Islet of Langerhans (tissue), 1 donor: ENCODE data around the gene TBC1D14.

Experiments
- FAIRE-seq: peaks from one replicate; lab custom pipeline; 2011; peaks lifted over from hg19 to GRCh38; lab: Jason Lieb, UNC

The TBC1D14 gene

DNA sequence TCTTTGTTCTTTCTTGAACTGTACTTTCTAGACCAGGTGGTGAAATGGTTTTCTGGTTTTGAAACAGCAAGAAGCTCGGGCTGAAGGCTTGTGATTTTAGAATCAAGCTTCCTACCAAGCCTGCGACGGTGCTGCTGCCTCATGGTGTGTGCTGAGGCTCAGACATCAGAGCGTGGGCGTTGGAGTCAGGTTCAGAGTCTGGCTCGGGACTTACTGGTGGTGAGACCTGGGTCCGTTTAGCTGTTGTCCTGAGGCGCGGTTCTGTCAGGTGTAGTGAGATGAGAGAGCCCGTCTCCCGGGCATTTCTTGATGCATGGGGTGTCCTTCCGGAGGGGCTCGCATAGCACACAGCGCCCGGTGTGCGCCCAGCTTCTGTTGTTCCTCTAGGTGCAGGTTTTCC, 113.9 kb downstream of the TBC1D14 start:
- FAIRE-seq = no peak

DNA sequence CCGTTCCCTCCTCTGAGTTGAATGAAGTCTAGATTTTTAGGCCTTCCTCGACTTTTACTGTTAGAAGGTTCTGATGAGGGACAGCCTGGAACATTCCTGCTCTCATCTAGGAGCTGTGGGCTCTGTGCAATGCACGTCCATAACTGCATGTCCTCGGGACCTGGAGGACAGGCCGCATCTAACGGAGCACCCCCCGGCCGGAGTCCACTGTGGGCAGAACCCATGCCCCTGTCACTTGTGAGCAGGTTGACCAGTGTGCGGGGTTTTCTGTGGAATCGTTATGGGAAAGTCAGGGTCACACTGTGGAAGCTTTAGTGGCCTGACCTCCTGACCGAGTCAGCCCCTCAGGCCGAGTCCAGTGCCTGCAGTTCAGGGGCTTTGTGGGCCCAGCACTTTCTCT, 114.3 kb downstream of the TBC1D14 start:
- no peak for FAIRE-seq

DNA sequence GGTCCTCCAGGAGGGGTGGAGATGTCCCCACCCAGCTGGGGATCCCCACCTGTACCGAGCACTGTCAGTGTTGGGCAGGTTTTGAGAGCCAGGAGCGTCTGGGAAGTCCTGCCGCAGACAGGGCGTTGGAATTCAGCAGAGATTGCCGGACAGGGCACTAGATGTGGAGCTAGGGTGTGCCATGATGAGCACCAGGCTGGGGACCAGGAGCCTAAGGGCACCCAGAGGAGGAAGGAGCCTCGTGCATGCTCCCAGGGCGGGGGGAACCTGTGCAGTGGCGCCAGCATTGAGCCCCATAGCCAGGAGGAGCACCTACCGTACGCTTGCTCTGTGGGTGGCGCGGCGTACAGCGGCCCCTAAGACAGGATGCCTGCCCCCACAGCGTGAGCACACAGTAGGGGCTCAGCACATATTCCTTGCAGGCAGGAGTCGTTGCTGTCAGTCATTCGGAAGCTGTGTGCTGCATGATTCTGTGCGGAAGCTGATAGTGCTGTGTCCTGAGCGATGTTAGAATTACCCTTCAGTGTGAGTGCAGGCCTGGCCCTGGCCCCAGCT, 114.8 kb downstream of the TBC1D14 start:
- no peak for FAIRE-seq

DNA sequence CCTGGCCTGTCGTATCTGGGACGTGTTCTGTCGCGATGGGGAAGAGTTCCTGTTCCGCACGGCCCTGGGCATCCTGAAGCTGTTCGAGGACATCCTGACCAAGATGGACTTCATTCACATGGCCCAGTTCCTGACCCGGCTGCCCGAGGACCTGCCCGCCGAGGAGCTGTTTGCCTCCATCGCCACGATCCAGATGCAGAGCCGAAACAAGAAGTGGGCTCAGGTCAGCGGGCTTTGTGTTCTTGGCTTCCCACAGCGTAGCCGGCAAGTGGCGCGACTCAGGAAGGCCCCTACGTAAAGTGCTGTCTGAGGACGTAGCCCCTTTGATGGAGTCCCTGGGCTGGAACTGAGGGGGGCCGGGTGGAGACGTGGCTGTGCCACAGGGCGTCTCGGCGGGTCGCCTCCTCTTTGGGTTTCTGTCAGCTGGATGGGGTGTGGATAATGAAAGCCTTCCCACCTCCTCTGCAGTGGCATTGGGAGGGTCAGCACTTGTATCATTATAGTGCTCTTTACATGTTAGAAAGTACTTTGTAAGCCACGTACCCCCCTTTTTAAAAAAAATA, 115.5 kb downstream of the TBC1D14 start:
- FAIRE-seq = no peak

DNA sequence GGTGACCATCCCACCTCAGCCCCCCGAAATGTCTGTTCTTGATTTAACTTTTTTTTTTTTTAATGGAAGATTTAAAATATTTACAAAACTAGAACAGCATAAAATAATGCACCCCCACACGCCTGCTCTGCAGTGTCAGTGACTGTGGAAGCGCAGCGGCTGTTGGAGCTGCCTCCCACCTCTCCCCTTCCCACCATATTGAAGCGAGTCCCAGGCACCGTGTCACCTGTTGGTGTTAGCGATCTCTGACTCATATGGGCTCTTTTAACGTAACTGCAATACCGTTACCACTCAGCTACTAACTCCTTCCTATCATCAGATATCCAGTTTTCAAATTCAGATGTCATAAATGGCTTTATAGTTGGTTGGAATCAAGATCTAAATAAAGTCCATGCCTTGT, 116.5 kb downstream of the TBC1D14 start:
- no peak for FAIRE-seq

DNA sequence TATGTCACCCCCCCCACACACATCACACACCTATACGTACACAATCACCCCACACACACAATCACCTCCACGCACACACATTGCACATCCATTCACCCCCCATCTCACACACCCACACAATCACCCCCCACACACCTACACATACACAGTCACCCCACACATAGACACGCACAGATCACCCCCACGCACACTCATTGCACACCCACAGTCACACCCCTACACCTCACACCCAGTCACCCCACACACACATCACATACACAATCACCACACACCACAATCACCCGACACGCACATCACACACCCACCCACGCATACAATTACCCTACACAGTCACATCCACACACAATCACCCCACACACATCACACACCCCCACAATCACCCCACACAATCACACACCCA, 117.7 kb downstream of the TBC1D14 start:
- FAIRE-seq = no peak

DNA sequence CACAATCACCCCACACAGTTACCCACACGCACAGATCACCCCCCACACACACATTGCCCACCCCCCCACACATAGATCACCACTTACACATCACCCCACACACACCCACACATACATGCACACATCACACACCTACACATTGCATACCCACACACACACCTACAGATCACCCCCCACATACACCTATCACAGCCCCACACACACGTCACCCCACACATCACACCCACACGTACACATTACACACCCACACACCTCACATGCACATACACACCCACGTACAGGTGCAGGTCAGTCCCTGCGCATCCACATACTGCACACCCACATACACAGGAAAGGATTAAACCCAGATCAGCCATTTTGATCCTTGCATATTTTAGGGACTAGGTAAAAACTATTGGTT, 118.3 kb downstream of the TBC1D14 start:
- no peak for FAIRE-seq

DNA sequence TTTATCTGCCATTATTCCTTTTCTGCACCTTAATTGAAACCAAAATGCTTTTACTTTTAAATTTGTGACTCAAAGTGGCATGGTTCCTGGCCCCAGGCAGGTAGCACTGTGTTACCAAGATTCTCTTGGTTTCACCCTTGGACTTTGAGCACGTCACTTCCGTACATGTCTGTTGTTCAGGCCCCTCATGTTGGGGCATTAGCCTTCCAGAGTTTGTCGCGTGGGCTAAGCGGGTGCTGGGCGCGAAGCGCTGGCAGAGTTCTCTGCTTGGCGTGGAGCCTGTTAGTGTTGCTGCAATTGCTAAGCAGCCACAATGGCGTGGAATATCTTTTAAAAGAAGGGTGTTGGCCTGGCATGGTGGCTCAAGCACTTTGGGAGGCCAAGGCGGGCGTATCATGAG, 119.6 kb downstream of the TBC1D14 start:
- no peak for FAIRE-seq

DNA sequence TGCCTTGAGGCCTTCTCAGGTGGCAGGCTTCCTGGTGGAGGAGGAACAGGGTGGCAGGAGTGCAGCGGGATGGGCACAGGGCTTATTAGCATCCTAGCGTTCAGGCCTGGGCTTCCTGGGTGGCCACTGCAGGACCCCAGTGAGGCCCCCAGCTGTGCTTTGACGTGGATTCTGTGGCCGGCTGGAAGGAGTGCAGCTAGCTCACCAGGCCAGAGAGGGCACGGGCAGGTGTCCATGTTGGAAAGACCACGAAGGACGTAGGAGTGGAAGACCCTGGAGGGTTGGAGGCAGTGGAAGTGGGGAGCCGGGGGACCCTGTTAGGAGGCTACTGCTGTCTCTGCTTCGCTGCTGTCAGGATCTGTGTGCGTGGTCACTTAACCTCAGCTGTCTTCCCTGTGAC, 120.3 kb downstream of the TBC1D14 start:
- FAIRE-seq = no peak

DNA sequence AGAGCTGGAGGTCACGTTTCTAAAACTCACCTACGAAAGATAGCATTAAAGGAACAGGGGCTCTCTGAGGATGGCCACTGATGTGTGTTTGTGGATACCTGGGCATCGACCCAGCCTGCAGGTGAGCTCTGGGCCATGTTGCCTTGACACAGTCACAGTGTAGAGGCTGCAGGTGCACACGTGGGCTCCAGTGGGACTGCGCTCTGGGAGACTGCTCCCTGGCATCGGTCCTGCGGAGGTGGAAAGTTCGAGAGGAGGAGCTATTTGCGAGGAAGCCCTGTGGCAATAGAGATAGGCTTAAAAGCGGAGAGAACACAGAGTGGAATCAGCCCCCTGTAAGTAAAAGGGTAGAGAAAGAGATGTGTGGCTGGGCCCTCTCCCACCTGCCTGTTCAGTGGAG, 121.2 kb downstream of the TBC1D14 start:
- FAIRE-seq = no peak

DNA sequence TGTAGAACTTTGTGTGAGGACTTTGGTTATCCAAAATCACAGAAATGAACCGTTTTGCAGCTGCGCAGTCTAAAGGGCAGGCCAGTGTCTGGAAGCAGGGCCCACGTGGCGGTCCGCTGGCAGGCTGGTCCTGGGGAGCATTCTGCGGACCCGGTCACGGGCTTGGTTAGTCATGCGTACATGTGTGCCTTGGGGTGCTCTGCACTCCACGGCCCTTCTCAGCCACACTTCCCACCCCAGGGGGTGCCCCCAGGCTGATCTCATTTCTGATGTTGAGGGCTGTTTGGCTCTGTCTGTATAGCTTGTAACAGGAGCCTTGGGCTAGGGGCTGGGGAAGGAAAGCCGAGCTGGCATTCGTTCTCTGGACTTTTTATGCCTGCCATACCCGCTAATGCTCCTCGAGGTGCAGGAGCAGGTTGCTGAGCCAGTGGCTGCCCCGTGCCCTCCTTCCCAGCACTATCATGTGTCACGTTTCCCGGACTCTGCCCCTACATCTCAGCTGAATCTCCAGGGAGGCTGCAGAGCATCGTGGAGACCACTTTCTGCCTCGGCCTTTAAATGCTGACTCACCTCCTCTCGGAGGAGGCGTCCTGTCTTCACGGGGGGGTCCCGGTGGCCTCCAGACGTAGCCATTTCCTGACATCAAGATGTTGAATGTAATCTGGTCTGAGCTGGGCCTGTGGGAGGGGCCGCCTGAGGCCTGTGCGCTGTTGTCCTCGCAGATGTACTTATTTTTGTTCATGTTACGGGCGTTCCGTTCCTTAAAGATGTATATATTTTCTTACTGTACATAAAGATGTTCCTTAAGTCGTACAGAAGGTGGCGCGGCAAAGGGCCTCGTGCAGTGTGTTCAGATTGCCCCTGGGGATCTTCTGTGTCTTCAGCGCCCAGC, 122.2 kb downstream of the TBC1D14 start:
- FAIRE-seq = no peak

DNA sequence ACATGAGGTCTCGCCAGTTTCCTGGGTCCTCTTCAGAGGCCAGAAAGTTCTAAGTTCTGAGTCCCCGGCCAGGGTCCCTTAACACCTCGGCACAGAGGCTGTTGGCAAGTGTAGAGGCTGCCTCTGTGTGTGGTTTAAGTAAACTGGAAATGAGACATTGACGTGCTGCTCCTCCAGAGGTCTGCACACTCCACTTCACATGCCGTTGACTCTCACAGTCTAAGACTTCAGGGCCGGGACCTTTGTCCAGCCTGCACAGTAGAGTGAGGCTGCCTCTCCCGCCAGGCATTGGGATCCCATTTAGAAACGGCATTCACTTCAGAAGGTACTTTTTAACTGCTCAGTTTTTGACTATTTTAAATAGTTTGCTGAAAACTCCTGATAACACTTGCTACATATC, 123.0 kb downstream of the TBC1D14 start:
- no peak for FAIRE-seq

DNA sequence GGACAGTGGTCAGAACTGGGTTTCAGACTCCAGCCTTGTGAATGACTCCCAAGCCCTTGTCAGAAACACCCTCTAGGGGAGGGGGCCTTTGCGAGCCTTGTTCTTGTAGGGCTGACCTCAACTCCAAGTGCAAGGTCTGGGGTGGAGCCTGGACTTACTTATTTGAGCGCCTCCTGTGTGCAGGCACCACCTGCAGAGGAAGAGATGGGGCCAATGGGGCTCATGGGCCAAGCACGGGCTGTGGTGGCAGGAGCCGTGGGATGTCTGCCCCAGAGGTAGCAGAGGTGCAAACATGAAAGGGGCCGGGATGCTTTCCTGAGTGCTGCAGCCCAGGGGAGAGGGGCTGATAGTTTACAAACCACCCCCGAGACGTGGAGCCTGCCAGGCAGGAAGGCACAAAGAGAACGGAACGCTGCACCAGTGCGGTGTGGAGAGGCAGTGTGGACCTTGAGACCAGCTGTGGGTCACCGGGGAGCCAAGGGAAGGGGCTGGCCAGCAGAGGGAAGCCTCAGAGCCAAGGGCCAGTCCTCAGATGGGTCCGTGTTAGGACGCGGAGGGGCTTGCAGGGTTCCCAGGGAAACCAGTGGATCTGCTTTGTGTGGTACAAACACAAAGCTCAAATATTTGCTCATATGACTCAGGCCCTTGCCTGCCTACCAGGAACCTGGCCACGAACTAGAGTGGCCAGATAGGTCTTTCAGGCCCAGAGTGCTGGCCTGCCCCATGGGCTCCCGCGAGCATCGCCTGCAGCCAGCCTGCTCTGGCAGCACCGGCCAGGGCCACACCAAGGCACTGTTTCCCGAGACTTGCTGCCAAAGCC, 124.8 kb downstream of the TBC1D14 start:
- FAIRE-seq = peak; percentile 76

DNA sequence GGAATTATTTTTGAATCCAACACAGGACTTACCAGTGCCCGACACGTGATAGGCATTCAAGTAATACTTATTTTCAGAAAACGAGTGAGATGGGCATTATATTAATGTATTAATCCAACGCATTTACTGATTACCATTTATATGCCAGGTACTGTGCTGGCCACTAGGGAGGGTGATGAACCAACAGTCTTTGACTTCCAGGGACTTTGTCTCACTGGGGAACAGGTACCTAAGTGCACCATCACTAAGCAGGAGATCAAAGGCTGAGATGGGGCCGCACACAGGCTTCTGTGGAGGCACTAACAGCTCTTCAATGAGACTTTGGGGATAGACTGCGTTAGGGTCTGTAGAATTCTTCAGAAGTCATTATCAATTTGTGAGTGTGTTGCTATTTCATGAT, 127.8 kb downstream of the TBC1D14 start:
- no peak for FAIRE-seq

DNA sequence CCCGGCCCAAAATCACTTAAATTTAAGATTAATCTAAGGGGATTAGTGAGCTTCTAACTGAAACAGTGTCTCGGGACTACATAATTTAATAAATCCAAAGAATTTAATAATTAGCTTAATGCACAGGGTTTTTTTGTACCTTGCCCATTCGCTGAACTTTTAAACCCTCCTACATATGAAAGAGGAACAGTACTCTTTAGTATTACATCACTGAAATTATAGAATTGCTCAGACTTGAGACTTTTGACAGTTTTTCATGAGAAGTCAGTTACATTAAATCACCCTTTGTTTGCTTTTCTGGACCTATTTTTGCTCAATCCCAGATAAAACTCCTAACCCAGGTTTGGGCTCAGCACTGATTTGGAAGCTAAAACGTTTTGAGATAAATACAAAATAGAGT, 131.1 kb downstream of the TBC1D14 start:
- no peak for FAIRE-seq

DNA sequence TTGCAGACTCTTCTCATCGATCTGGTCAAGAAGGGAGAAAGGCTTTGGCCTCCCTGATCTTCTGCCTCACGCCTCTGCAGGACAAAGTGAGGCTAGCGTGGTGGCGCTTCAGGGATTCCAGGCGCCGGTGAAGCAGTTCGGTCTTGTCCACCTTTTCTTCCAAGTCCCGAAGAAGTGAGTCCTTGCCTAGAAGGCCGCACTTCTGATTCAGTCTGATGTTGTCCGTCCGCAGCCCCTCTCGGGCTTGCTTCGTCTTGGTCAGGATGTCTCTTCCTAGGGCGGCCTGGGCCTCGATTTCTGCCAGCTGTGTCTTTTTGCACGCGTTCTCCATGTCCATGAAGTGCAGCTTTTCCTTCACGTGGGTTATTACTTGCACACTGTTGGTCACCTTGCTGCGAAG, 131.6 kb downstream of the TBC1D14 start:
- no peak for FAIRE-seq

DNA sequence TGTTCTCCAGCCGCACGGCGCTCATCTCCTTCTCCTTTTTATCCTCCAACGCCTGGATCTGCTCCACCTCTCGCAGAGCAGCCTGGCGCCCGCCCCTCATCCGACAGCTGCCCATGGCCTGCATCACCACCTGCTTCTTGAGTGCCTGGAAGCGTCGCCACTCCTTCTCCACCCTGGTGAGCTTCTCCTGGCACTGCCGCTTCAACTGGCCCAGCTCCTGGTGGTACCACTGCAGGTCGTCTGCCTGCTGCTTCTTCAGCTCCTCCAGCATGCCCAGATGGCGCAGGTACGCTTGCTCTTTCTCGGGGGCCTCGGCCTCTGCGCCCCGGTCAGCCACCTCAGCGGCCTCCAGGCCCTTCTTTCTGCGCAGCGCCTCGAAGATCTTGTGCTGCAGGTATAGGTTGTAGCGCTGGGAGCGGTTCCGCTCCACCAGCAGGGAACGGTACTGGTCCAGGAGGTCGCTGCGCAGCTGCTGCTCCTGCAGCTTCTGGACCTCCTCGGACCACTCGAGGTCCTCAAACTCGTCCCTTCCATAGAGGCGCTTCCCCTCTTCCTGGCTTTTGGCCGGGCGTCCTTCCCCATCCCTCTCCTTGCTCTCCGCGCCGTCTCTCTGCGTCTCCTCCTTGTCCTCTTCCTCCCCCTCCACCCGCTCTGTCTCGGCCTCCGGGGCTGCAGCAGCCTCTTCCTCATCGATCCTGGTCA, 132.3 kb downstream of the TBC1D14 start:
- no peak for FAIRE-seq

DNA sequence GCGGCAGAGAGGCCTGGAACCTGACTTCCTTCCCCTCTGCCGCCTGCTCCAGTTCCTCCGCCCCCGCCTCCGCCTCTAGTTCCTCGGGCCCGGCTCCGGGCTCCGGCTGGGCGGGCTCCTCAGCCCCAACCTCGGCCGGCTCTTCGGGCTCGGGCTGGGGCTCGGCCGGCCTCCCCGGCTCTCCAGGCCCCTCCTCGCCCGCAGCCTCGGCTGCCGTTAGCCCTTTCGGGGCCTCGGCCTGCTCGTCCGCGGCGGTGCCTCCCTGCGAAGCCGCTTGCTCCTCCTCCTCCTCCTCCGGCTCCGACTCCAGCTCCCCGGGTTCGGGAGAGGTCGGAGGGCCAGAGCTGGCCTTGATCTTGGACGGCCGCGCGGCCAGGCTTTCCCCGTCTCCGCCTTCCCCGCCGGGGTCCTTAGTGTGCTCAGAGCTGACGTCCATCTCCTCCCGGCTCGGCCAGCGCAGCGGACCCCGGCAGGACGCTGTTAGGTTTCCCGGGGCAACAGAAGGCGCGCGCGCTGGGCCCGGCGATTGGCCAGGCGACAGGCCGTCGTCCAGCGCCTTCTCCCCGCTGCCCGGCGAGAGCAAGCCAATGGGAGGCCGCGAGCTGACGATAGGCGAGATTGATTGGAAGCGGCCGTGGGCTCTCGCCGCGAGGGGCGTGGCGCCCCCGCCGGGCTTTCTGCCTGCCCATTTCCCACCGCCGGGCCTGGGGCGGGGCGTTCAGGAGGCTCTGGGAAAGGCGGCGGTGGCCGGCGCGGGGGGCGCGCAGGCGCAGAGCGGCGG, 133.1 kb downstream of the TBC1D14 start:
- peak; percentile 76 for FAIRE-seq

DNA sequence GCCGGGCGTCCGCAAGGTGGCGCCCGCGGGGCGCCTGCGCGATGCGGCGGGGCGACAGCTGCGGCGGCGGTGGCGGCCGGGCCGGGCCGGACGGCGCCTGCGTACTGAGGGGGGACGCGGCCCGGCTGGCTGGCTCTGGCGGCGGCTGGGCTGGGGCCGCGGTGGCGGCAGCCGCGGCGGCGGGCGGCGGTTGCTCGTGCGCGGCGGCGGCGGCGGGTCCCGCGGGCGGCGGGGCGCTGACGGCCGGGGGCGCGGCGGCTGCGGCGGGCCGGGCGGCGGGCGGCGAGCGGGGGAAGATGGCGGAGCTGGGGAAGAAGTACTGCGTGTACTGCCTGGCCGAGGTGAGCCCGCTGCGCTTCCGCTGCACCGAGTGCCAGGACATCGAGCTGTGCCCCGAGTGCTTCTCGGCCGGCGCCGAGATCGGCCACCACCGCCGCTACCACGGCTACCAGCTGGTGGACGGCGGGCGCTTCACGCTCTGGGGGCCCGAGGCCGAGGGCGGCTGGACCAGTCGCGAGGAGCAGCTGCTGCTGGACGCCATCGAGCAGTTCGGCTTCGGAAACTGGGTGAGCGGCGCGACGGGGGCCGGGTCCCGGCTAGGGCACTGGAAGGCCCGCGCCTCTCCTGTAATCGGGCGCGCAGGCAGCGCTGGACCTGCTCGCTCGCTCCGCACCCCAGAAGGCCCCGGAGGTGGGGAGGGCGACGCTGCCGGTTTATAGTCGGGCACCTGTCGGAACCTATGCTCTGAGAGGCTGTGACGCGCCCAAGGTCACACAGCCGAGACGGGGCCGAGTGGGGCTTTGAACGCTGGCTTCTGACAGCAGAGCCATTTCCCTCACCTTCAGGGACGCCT, 133.9 kb downstream of the TBC1D14 start, which contains the start of gene TADA2B:
Gene TADA2B, plus strand, starts transcription at position 89 of the 853 bp plus-strand sequence. Its CDS starts 208 bp downstream, at position 297.
- FAIRE-seq = no peak
